ENCODE measurements around the gene RNF112.

- no peak for TF ChIP-seq CTCF (IDR thresholded peaks at IDR 0.05)
- TF ChIP-seq POLR2AphosphoS5 (IDR thresholded peaks at IDR 0.05), result no peak
These were observed 46.8 kb downstream of the RNF112 start for GRCh38 chr17:19457830-19458271.
